ENCODE measurements around the gene FZD10. TPM values are rescaled to one million over a fixed set of nuclear protein-coding genes. Genes with fewer than 3 reads are reported as not detected.

The FZD10 gene
- total and polyA plus RNA-seq, 10 donors: 0.02 to 0.20 (median 0.11) TPM; not detected in 5

- Histone ChIP-seq H3K27me3 (replicated peaks in 1 of 7) (peaks cover 6 to 96% (median 71%) of the 10 kb centered on the region in 7 donors), H3K4me1 (peaks cover 0 to 28% (median 13%) of the 10 kb centered on the region in 6 donors), H3K36me3 (no peaks in the 10 kb centered on the region), H3K27ac (no peak overlapping the region), H3K4me3 (peak overlapping the region in 6 of 8 donors; percentile 20 to 52 (median 30)), H3K9me3 (no peaks in the 10 kb centered on the region)
- intact Hi-C loops (cut with DNase I; ENCODE audit: low total_unique reads): no loop called here
- no peak for DNase-seq
- TF ChIP-seq POLR2AphosphoS5 (IDR thresholded peaks at IDR 0.05): no peak
- no peak for TF ChIP-seq POLR2A (IDR thresholded peaks at IDR 0.05)
- TF ChIP-seq, protein P1, sequence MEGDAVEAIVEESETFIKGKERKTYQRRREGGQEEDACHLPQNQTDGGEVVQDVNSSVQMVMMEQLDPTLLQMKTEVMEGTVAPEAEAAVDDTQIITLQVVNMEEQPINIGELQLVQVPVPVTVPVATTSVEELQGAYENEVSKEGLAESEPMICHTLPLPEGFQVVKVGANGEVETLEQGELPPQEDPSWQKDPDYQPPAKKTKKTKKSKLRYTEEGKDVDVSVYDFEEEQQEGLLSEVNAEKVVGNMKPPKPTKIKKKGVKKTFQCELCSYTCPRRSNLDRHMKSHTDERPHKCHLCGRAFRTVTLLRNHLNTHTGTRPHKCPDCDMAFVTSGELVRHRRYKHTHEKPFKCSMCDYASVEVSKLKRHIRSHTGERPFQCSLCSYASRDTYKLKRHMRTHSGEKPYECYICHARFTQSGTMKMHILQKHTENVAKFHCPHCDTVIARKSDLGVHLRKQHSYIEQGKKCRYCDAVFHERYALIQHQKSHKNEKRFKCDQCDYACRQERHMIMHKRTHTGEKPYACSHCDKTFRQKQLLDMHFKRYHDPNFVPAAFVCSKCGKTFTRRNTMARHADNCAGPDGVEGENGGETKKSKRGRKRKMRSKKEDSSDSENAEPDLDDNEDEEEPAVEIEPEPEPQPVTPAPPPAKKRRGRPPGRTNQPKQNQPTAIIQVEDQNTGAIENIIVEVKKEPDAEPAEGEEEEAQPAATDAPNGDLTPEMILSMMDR (IDR thresholded peaks at IDR 0.05 in 8 of 11, conservative IDR thresholded peaks at IDR 0.05 in 3 of 11): no peak
- 2 to 9% (median 3%) methylated on average over 41 to 87 of the region's 87 CpGs for WGBS, 5 donors
These were observed 712 bp upstream of the FZD10 start for GRCh38 chr12:130161261-130162243.

- intact Hi-C loops (cut with DNase I; ENCODE audit: low total_unique reads): no loop called here
- H3K4me3 ChIP-seq: peak overlapping the region in 7 of 8 donors; percentile 13 to 52 (median 28)
- 3 to 17% (median 6%) methylated on average over 32 to 78 of the region's 78 CpGs for WGBS, 5 donors
- H3K27ac ChIP-seq: no peak overlapping the region
- H3K27me3 ChIP-seq (replicated peaks in 1 of 7): peaks cover 6 to 98% (median 62%) of the 10 kb centered on the region in 7 donors
- H3K9me3 ChIP-seq: no peaks in the 10 kb centered on the region
- H3K36me3 ChIP-seq: no peaks in the 10 kb centered on the region
- no peak for DNase-seq
- no peak for TF ChIP-seq POLR2AphosphoS5 (IDR thresholded peaks at IDR 0.05)
- no peak for TF ChIP-seq POLR2A (IDR thresholded peaks at IDR 0.05)
- TF ChIP-seq, protein P1 (IDR thresholded peaks at IDR 0.05 in 8 of 11, conservative IDR thresholded peaks at IDR 0.05 in 3 of 11): no peak
- H3K4me1 ChIP-seq: peaks cover 0 to 28% (median 13%) of the 10 kb centered on the region in 6 donors
These were observed 639 bp downstream of the FZD10 start for GRCh38 chr12:130162745-130163460.

DNA sequence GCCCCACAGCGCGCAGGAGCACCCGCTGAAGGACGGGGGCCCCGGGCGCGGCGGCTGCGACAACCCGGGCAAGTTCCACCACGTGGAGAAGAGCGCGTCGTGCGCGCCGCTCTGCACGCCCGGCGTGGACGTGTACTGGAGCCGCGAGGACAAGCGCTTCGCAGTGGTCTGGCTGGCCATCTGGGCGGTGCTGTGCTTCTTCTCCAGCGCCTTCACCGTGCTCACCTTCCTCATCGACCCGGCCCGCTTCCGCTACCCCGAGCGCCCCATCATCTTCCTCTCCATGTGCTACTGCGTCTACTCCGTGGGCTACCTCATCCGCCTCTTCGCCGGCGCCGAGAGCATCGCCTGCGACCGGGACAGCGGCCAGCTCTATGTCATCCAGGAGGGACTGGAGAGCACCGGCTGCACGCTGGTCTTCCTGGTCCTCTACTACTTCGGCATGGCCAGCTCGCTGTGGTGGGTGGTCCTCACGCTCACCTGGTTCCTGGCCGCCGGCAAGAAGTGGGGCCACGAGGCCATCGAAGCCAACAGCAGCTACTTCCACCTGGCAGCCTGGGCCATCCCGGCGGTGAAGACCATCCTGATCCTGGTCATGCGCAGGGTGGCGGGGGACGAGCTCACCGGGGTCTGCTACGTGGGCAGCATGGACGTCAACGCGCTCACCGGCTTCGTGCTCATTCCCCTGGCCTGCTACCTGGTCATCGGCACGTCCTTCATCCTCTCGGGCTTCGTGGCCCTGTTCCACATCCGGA is 1.4 kb downstream of the FZD10 start:
- no peaks in the 10 kb centered on the region for H3K9me3 ChIP-seq
- TF ChIP-seq POLR2AphosphoS5 (IDR thresholded peaks at IDR 0.05): no peak
- TF ChIP-seq, protein P1 (IDR thresholded peaks at IDR 0.05 in 8 of 11, conservative IDR thresholded peaks at IDR 0.05 in 3 of 11): no peak
- no peak for TF ChIP-seq POLR2A (IDR thresholded peaks at IDR 0.05)
- DNase-seq: no peak

More for the DNA sequence above, 1.4 kb downstream of the FZD10 start:
- WGBS, 5 donors: 8 to 19% (median 13%) methylated on average over 50 to 71 of the region's 71 CpGs
- Histone ChIP-seq H3K4me3 (peak overlapping the region in 2 of 8 donors; percentile 13 to 52), H3K27me3 (replicated peaks in 1 of 7) (peaks cover 6 to 98% (median 55%) of the 10 kb centered on the region in 7 donors), H3K4me1 (peaks cover 0 to 28% (median 13%) of the 10 kb centered on the region in 6 donors), H3K27ac (no peak overlapping the region), H3K36me3 (no peaks in the 10 kb centered on the region)
- intact Hi-C loops (cut with DNase I; ENCODE audit: low total_unique reads): no loop called here

Measured in spleen (tissue), 11 donors.